Left renal cortex interstitium (tissue), 4 donors: ENCODE data around the gene DAPK3. TPM values are rescaled to one million over a fixed set of nuclear protein-coding genes. Genes with fewer than 3 reads are reported as not detected.
"Not testable (repeated sequence)": the region's sequence is repeated elsewhere in the genome, so short reads cannot be mapped to it uniquely, and the experiment has no call there.

Experiments used
- DNase-seq, 4 donors: peaks; one replicate each; pipeline ENCODE4 v3.0.0-alpha.2; 2013; ENCODE audit warnings: low read depth in 4 of 4, low spot score in 2 of 4, missing footprints in 1 of 4
- polyA plus RNA-seq, 4 donors: library from polyadenylated mRNA; unstranded; fragments of 120-200 nt; gene quantifications; one replicate each; pipeline ENCODE4 v1.2.1, GENCODE V29; 2013; ENCODE audit not compliant: insufficient read length in 4 of 4

DAPK3 gene
- polyA plus RNA-seq, 4 donors = 34.4 to 52.3 (median 47.1) TPM

DNA sequence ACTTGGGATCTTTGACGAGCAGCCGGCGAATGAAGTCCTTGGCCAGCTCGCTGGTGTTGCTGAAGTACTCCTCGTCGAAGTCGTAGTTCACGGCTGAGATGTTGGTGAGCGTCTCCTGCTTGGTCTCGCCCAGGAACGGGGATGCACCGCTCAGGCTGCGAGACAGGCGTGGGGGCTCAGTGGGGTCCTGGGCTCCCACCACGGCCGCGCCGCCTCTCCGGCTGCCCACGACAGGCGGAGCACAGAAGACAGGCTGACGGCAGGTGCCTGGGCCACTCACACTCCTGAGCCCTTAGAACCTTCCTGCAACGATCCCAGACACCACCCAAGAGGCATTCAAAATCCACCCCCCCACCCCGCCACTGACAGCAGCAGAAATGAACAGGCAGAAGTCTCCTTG, 9.9 kb downstream of the DAPK3 start:
- no peak for DNase-seq

DNA sequence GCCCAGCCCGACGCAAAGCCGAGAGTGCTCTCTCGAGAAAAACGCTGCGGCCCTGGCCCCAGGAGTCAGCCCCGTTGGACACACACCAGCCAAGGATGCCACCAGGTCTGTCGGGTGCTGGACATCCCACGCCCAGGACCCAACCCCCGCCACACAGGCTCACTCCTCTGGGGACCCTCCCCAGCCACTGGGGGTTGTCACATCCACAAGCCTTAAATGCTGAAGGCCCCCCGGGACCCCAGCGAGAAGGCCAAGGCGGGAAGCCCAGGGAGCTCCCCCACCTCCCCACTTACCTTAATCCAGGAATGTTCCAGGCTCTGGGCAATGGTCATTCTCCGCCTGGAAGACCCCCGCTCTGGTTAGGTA, 11.2 kb downstream of the DAPK3 start:
- no peak for DNase-seq

DNA sequence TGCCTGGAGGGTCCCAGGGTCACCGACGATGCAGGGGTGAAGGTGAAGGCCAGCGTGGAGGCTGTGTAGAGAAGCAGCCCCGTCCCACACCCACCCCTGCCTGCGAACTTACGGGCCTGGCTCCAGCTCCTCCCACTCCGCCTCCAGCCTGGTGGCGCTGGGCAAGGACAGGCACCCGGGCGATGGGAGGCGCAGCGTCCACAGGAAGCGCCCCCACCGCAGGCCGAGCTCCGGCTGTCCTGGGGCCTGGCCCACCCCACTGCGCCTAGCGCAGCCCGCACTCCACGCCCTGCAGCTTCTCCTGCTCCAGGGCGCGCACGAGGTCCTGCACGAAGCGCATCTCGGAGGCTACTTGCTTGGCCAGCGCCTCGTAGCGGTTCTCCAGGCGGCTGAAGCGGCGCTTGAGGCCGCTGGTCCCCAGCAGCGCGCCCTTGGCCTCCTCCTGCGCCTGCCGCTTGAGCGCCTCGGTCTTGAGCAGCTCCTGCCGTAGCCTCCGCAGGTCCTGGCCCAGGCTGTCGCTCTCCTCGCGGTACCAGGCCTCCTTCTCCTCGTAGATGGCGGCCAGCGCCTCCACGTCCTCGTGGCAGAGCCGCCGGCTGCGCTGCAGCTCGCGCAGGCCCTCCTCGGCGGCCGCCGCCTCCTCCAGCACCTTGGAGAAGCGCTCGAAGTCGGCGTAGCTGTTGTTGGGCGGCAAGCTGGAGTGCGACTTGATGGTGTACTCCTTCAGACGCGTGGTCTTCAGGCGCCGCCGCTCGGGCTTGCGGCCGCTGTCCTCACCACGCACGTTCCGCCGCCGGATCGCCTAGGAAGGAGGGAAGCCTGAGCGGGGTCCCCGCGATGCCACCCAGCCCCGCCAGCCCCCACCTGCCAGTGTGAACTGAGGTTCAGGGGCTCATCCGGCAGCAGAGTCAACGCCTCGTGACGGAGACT, 11.8 kb downstream of the DAPK3 start:
- no peak for DNase-seq

DNA sequence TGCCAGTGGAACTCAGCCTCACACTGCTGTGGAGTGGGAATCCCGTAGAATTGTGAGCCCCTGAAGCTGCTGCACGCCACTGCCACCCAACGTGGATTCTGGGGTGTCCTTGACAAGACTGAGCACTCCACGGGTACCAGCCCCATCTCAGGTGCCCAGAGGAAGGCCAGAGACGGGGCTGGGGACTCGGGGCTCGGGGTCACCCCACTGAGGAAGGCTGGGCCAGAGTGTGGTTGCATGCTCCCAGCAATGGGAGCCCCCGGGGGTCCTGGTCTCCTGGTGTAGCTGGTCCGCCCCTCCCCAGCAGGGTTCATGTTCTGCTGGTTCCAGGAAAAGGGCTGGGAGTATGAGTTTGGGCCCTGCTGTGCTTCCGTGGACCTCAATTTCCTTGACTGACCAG, 15.2 kb downstream of the DAPK3 start:
- no peak for DNase-seq

DNA sequence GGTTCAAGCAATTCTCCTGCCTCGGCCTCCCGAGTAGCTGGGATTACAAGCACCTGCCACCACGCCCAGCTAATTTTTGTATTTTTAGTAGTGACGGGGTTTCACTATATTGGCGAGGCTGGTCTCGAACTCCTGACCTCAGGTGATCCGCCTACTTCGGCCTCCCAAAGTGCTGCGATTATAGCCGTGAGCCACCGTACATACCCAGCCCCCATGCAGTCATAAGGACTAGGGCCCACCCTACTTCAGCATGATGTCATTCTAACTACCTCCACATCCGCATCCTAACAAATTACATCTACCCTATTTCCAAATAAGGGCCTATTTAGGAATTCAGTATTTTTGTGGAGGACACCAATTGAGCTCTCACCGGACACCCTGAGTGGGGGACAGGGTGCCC, 15.6 kb downstream of the DAPK3 start:
- not testable (repeated sequence) for DNase-seq

DNA sequence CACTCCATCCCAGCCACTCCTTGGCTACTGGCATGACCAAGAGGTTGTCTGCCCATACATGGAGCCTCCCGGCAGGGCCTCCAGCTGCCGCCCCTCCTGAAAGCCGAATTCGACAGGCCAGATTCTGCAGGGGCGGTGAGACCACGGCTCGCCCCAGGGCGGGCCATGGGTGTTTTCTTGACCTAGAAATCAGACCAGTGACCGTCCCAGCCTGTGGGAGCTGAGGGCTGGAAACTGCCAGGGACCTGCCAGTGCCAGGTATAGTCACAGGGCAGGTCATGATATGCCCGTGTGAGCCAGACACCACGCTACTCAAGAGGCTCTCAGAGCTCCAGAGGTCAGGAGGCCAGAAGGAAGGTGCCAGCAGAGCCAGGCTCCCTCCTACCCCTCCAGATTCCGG, 16.8 kb downstream of the DAPK3 start:
- no peak for DNase-seq

DNA sequence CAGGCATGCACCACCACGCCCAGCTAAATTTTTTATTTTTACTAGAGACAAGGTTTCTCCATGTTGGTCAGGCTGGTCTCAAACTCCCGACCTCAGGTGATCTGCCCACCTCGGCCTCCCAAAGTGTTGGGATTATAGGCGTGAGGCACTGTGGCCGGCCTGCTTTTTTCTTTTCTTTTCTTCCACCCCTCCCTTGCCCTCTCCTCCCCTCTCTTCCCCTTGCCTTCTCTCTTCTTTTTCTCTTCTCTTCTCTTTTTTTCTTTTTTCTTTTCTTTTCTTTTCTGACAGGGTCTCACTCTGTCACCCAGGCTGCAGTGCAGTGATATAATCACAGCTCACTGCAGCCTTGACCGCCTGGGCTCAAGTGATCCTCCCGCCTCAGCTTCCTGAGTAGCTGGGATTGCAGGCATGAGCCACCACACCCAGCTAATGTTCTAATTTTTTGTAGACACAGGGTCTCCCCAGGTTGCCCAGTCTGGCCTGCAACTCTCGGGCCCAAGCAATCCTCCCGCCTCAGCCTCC, 18.1 kb downstream of the DAPK3 start:
- DNase-seq = not testable (repeated sequence)

DNA sequence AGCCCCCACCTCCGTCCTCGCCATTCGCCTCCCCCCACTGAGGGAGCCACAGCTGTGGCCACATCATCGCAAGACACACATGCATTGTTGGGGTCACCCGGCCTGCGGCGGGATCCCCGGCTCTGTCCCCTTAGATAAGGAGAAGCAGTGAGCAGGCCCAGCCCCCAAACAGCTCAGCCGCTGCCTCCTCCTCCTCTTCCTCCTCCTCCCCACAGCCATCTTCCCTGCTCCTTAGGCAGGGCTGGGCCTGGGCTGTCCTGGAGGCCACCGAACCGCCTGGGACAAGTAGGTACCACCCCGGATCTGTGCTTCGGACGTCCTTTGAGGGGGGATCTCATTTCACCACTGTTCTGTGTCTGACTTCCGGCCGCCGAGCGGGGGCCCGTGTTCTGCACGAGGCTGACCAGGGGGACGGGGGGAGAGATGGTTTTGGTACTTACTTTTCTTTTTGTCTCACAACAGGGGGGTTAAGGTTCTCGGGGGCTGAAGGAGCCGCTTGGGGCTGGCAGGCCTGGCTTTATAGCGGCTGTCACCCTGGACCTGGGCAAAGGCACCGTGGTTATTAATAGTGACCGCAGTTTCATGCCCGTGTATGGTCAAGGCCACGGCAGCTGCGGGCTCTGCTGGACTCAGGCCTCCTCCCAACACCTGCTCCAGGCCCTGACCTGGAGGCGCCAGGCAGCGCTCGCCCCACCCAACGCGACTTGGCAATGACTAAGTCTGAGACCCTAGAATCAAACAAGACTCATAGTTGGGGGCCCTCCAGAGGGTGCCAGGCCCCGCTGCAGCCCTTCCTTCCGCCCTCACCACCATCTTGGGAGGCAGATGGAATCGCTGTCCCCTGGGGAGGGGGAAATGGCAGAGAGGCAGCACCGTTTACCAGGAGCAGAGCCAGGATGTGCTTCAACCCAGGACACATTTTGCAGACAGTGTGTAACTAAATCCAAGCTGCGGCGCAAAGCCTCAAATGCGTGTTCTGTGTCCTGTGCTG, 19.7 kb downstream of the DAPK3 start:
- DNase-seq = no peak

DNA sequence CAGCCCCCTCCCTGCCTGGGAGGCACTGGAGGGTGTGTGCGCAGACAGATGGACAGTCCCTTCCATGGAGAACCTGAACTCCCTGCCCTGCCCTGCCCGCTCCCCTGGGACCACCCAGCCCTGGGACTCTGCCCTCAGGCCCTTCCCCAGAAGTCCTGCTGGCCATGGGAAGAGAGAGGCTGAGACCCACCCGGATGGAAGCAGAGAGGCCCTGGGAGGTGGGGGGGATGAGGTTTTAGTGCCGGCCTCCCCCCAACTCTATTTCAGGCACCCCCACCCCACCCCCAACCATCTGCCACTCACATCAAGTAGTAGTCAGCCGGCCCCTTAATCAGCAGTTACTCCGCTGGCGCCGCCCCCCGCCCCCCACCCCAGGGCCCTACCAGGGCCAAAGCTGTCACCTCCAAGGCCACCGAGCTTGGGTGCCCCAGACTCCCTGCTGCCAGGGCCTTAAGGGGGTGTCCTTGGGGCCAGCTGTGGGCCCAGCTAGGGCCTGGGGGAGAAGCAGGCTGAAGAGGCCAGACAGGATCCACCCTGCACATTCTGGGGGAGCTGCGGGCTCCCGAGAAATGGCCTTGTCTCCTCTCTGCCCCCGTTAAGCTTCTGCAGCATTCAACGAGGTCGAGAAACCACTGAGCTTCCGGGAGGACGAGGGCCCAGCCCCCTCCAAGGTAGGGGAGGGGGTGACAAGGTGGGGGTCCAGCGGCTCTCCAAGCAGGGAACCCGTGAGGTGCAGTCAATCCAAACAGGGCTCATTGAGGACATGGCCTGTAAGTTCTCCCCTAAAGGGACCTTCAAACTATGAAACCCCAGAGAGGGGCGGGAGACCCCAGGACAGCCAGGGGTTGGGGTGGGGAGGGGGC, 20.7 kb downstream of the DAPK3 start:
- no peak for DNase-seq

DNA sequence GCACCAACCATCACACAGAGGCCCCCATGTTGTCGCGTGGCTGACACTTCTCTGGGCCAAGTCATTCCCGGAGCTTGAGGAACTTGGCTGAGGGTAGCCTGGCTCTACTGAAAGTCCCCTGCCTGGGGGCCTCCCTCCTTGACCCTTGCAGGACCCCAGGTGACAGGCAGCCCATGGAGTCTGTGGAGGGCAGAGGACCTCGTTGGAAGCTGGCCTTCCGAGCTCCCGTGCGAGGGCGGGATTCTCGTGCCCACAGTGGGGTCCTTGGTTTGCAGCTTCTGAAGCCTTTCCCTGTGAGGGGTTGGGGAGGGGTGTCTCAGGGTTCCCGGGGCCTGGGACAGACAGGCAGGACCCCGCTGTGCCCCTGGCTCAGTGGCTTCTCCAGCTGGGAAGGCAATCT, 21.6 kb downstream of the DAPK3 start:
- DNase-seq = no peak

DNA sequence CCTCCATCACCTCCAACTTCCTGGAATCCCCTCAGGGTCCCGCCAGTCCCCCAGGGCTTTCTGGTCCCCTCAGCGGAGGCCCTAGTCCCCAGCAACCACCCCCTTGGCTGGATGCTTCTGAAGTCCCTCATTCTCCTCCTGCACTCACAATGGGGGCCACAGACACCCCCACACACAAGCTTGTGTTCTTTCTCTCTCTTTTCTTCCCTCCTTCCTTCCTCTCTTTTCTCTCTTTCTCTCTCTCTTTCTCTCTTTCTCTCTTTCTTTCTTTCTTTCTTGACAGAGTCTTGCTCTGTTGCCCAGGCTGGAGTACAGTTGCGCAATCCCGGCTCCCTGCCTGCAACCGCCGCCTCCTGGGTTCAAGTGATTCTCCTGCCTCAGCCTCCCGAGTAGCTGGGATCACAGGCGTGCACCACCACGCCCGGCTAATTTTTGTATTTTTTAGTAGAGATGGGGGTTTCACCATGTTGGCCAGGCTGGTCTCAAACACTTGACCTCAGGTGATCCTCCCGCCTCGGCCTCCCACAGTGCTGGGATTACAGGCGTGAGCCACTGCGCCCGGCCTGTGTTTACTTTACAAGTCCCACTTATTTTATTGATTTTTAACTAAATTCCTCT, 23.5 kb downstream of the DAPK3 start:
- not testable (repeated sequence) for DNase-seq

DNA sequence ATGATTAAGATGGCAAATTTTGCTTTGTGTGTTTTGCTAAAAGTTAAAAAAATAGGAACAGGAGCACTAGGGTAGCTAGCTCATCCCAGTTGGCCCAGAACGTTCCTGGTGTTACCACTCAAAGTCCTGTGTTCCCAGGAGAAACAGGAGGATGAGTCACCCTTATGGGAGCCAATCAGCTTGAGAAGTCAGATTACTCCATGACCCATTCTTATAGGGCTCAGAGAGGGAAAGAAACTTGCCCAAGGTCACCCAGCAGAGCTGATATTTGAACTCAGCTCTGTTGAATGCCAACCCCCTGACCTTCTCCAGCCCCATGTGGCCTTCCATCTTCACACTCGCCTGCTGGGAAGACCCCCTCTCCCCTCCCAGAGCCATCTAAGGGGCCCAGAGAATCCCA, 25.1 kb downstream of the DAPK3 start:
- DNase-seq = no peak

DNA sequence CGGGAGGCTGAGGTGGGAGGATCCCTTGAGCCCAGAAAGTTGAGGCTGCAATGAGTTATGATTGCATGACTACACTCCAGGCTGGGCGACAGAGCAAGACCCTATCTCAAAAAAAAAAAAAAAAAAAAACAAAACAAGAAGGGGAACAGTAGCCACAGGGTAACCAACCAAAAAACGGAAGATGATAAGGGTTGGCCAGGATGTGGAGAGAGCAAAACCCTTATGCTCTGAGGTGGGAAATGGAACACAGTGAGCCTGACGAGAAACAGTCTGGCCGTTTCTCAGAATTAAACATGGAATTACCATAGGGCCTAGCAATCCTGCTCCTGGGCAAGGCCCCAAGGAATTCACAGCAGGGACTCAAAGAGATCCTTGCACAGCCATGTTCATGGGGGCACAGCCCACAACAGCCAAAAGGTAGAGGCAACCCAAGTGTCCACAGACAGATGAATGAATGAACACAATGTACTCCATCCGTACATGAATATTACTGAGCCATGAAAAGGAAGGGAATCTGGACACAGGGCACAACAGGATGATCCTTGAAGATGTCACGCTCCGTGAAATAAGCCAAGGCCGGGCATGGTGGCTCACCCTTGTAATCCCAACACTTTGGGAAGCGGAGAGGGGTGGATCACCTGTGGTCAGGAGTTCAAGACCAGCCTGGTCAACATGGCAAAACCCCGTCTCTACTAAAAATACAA, 26.7 kb downstream of the DAPK3 start:
- no peak for DNase-seq

DNA sequence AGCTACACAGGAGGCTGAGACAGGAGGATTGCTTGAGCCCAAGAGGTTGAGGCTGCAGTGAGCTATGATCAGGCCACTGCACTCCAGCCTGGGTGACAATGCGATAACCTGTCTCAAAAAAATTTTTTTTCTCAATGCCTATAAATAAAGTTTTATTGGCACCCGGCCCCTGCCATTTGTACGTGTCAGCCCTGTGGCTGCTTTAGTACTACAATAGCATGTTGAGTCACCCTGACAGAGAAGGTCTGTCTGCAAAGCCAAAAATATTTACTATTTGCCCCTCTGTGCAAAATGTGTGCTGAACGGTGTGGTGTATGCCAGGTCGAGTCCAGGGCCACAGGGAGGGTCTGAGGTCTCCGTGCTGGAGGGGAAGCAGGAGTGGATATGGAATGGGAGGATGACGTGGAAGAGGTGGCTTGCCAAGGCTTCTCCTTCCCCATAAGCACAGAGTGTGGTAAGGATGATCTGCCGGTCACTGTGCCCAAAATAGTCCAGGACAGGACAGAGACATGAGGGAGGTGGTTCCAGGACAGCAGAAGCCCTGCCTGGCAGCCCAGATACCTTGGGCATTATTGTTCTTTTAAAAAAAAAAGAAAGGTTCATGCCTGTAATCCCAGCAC, 28.0 kb downstream of the DAPK3 start:
- DNase-seq = no peak

DNA sequence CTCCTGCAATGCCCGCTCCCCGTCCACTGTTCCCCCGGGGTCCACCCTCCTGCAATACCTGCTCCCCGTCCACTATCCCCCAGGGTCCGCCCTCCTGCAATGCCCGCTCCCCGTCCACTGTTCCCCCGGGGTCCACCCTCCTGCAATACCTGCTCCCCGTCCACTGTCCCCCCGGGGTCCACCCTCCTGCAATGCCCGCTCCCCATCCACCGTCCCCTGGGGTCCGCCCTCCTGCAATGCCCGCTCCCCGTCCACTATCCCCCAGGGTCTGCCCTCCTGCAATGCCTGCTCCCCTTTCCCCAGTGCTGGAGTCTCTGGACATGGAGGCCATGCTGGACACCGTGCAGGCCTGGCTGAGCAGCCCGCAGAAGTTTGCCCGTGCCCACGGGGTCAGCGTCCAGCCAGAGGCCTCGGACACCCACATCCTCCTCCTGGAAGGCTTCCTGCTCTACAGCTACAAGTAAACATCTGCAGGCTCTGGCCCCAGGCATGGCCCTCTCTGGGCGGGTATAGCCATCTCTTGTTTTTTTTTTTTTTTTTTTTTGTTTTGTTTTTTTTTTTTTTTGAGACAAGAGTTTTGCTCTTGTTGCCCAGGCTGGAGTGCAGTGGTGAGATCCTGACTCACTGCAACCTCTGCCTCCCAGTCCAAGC, 32.5 kb downstream of the DAPK3 start:
- DNase-seq = not testable (repeated sequence)

DNA sequence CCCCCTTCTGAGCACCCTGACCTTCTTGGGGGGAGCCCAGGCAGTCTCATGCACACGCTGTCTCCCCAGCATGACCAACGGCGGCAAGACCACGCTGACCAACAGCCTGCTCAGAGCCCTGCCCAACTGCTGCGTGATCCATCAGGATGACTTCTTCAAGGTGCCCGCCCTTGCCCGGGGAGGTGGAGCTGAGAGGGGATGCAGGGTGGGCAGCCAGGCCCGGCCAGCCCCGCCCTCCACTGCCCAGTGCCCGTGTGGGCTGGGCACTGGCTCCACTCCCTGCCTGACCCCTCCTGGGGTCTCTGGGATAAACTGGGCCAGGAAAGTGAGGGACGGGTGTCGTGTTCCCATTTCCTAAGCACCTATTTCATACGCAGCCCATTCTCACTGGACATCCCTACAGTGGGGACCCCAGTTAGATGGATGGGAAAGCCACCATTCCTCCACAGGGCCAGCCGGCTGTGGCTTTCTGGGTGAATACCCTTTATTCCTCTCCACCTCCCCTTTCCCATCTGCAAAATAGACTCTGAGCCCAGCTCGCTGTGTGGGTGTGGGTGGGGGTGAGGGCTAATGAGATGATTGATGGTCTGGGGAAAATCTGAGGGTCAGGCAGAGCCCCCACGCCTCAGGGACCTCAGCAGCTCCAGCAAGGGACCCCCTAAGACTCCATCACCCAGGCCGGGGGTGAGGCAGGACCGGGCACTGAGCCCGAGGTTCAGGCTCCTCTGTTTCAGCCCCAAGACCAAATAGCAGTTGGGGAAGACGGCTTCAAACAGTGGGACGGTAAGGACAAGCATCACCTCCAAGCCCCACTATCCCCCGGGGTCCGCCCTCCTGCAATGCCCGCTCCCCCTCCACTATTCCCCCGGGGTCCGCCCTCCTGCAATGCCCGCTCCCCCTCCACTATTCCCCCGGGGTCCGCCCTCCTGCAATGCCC, 34.1 kb downstream of the DAPK3 start:
- no peak for DNase-seq
